K562 (cell line): Measurements from ENCODE around the gene MN1. TPM values are rescaled to one million over a fixed set of nuclear protein-coding genes. Genes with fewer than 3 reads are reported as not detected.

Experiments used
- ATF7 ChIP-seq: fragments of 450-650 bp; IDR thresholded peaks from 2 replicates; pipeline ENCODE4 v1.7.1; 2014; ENCODE audit warnings: mild to moderate bottlenecking, moderate library complexity
- DPF2 ChIP-seq: fragments of 450-650 bp; IDR thresholded peaks from 2 replicates; pipeline ENCODE4 v1.6.1; 2016
- MAFK ChIP-seq: IDR thresholded peaks from 2 replicates; pipeline ENCODE4 v1.6.1; 2011; ENCODE audit warnings: low read length, improper control_type of control experiment
- MTA1 ChIP-seq: fragments of 450-650 bp; IDR thresholded peaks from 2 replicates; pipeline ENCODE4 v1.6.1; 2017; ENCODE audit warnings: borderline replicate concordance
- NFIX ChIP-seq: fragments of 250-450 bp; sonication (Bioruptor Pico); IDR thresholded peaks from 2 replicates; pipeline ENCODE4 v1.4.0; 2020; ENCODE audit warnings: low read depth, mild to moderate bottlenecking, moderate library complexity
- PPARD ChIP-seq: fragments of 250-450 bp; sonication (Bioruptor Pico); IDR thresholded peaks from 2 replicates; pipeline ENCODE4 v1.8.0; 2022; ENCODE audit warnings: inconsistent platforms, mild to moderate bottlenecking, moderate library complexity
- RNF219 ChIP-seq: fragments of 250-450 bp; sonication (Bioruptor Pico); IDR thresholded peaks from 2 replicates; pipeline ENCODE4 v1.5.0; 2022; ENCODE audit warnings: mild to moderate bottlenecking
- TCFL5 ChIP-seq: fragments of 250-450 bp; sonication (Bioruptor Pico); conservative IDR thresholded peaks from 2 replicates; pipeline ENCODE4 v1.6.1; 2021; ENCODE audit warnings: mild to moderate bottlenecking, moderate library complexity, matching md5 sums
- ZNF551 ChIP-seq: fragments of 250-450 bp; sonication (Bioruptor Pico); IDR thresholded peaks from 2 replicates; pipeline ENCODE4 v1.5.0; 2021; ENCODE audit warnings: mild to moderate bottlenecking, moderate library complexity
- polyA plus RNA-seq, 8 experiments: library from polyadenylated mRNA; depleted of rRNA in 4 of 8; stranded (reverse) in 5 of 8; unstranded in 3 of 8; fragments of >200 nt; fragmentation: Nextera tagmentation in 2 of 8; fragmentation: Illumina TruSeq in 1 of 8; extraction: Ambion mirVana in 2 of 8; extraction: Trizol in 1 of 8; gene quantifications; 2 replicates each; pipeline versions ENCODE4 v1.2.1 to v1.2.3, GENCODE V29; 2011 to 2014; ENCODE audit warnings: inconsistent platforms in 1 of 8, missing spikeins in 1 of 8
- total RNA-seq, 7 experiments: library from RNA; depleted of rRNA in 6 of 7; stranded (reverse); fragments of >200 nt in 6 of 7; fragmentation: Illumina TruSeq in 2 of 7; extraction: Trizol in 2 of 7; gene quantifications; 2 replicates each; pipeline versions ENCODE4 v1.2.1 to v1.2.3, GENCODE V29; 2011 to 2021; ENCODE audit warnings: low replicate concordance in 1 of 7
- TF ChIP-seq, protein P1 (sequence below): fragments of 450-650 bp; IDR thresholded peaks from 2 replicates; pipeline ENCODE4 v1.6.1; 2016; ENCODE audit warnings: mild to moderate bottlenecking, moderate library complexity
- TF ChIP-seq, protein P2 (sequence below): fragments of 450-650 bp; IDR thresholded peaks from 2 replicates; pipeline ENCODE4 v1.6.1; 2016; ENCODE audit warnings: antibody characterized with exemption

The MN1 gene
- total and polyA plus RNA-seq, 9 of the 15 experiments (the other 6 are each of a cell fraction or from before 2014, with no cell fraction given), result under 0.01 to 0.05 (median 0.03) TPM; not detected in 5

DNA sequence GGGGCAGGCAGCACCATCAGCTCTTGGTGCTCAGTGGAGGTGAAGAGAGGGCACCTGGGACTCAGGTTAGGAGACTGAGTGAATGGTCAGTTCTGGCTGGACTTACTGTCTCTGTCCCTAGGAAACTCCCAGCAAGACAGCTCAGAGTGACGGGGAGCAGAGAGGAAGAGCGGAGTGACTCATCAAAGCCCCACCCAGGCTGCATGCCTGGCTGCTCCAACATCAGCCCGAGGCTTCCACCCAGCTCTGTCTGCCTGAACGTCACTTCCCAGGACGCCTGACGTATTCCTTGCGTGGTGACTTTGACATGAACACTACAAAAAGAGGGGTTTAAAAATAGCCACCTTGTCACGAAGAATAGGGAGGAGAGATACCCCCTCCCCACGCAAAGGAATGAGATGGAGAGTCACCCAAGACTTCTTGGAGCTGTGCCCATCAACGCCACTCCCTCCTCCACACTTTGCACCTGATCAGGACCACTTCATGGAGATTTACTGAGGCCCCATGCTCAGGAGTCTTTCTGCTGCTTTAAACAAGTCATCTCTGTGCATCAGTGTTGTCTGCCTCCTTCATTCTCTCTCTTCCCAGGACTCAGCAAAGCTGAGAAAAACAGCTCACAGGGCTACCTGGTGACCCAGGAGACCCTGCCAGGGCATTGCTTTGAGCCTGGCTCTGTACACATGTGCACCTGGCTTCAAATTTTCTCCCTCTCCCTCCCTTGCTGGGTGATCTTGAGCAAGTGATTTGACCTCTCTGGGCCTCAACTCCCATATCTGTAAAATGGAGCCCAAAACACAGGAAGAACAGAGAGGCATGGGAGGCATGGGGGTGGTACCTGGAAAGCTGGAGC, 83.1 kb downstream of the MN1 start (continued):
- TF ChIP-seq, protein P1, sequence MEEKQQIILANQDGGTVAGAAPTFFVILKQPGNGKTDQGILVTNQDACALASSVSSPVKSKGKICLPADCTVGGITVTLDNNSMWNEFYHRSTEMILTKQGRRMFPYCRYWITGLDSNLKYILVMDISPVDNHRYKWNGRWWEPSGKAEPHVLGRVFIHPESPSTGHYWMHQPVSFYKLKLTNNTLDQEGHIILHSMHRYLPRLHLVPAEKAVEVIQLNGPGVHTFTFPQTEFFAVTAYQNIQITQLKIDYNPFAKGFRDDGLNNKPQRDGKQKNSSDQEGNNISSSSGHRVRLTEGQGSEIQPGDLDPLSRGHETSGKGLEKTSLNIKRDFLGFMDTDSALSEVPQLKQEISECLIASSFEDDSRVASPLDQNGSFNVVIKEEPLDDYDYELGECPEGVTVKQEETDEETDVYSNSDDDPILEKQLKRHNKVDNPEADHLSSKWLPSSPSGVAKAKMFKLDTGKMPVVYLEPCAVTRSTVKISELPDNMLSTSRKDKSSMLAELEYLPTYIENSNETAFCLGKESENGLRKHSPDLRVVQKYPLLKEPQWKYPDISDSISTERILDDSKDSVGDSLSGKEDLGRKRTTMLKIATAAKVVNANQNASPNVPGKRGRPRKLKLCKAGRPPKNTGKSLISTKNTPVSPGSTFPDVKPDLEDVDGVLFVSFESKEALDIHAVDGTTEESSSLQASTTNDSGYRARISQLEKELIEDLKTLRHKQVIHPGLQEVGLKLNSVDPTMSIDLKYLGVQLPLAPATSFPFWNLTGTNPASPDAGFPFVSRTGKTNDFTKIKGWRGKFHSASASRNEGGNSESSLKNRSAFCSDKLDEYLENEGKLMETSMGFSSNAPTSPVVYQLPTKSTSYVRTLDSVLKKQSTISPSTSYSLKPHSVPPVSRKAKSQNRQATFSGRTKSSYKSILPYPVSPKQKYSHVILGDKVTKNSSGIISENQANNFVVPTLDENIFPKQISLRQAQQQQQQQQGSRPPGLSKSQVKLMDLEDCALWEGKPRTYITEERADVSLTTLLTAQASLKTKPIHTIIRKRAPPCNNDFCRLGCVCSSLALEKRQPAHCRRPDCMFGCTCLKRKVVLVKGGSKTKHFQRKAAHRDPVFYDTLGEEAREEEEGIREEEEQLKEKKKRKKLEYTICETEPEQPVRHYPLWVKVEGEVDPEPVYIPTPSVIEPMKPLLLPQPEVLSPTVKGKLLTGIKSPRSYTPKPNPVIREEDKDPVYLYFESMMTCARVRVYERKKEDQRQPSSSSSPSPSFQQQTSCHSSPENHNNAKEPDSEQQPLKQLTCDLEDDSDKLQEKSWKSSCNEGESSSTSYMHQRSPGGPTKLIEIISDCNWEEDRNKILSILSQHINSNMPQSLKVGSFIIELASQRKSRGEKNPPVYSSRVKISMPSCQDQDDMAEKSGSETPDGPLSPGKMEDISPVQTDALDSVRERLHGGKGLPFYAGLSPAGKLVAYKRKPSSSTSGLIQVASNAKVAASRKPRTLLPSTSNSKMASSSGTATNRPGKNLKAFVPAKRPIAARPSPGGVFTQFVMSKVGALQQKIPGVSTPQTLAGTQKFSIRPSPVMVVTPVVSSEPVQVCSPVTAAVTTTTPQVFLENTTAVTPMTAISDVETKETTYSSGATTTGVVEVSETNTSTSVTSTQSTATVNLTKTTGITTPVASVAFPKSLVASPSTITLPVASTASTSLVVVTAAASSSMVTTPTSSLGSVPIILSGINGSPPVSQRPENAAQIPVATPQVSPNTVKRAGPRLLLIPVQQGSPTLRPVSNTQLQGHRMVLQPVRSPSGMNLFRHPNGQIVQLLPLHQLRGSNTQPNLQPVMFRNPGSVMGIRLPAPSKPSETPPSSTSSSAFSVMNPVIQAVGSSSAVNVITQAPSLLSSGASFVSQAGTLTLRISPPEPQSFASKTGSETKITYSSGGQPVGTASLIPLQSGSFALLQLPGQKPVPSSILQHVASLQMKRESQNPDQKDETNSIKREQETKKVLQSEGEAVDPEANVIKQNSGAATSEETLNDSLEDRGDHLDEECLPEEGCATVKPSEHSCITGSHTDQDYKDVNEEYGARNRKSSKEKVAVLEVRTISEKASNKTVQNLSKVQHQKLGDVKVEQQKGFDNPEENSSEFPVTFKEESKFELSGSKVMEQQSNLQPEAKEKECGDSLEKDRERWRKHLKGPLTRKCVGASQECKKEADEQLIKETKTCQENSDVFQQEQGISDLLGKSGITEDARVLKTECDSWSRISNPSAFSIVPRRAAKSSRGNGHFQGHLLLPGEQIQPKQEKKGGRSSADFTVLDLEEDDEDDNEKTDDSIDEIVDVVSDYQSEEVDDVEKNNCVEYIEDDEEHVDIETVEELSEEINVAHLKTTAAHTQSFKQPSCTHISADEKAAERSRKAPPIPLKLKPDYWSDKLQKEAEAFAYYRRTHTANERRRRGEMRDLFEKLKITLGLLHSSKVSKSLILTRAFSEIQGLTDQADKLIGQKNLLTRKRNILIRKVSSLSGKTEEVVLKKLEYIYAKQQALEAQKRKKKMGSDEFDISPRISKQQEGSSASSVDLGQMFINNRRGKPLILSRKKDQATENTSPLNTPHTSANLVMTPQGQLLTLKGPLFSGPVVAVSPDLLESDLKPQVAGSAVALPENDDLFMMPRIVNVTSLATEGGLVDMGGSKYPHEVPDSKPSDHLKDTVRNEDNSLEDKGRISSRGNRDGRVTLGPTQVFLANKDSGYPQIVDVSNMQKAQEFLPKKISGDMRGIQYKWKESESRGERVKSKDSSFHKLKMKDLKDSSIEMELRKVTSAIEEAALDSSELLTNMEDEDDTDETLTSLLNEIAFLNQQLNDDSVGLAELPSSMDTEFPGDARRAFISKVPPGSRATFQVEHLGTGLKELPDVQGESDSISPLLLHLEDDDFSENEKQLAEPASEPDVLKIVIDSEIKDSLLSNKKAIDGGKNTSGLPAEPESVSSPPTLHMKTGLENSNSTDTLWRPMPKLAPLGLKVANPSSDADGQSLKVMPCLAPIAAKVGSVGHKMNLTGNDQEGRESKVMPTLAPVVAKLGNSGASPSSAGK, result peak; percentile 50; the same call in 1 of the 2 replicates
- TF ChIP-seq TCFL5 (CRISPR knock-in tag), result no peak
- no peak for TF ChIP-seq RNF219
- TF ChIP-seq PPARD (CRISPR knock-in tag), result no peak
- no peak for TF ChIP-seq NFIX (CRISPR knock-in tag)
- TF ChIP-seq MTA1, result no peak
- 0 out of 2 replicates have a peak, but pooled peaks have one; percentile 14 for TF ChIP-seq MAFK
- peak; percentile 73; the same call in 1 of the 2 replicates for TF ChIP-seq ATF7
- peak; percentile 75 for TF ChIP-seq DPF2
- no peak for TF ChIP-seq ZNF551
- TF ChIP-seq, protein P2, sequence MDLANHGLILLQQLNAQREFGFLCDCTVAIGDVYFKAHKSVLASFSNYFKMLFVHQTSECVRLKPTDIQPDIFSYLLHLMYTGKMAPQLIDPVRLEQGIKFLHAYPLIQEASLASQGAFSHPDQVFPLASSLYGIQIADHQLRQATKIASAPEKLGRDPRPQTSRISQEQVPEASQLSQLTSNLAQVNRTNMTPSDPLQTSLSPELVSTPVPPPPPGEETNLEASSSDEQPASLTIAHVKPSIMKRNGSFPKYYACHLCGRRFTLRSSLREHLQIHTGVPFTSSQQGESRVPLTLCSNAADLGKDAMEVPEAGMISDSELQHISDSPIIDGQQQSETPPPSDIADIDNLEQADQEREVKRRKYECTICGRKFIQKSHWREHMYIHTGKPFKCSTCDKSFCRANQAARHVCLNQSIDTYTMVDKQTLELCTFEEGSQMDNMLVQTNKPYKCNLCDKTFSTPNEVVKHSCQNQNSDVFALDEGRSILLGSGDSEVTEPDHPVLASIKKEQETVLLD, result no peak
